ENCODE measurements around the gene AADAT. TPM values are rescaled to one million over a fixed set of nuclear protein-coding genes. Genes with fewer than 3 reads are reported as not detected.

The AADAT gene
- total and polyA plus RNA-seq, 2 of the 4 experiments (the other 2 are of a cell fraction) = 4.7 to 6.9 TPM

DNA sequence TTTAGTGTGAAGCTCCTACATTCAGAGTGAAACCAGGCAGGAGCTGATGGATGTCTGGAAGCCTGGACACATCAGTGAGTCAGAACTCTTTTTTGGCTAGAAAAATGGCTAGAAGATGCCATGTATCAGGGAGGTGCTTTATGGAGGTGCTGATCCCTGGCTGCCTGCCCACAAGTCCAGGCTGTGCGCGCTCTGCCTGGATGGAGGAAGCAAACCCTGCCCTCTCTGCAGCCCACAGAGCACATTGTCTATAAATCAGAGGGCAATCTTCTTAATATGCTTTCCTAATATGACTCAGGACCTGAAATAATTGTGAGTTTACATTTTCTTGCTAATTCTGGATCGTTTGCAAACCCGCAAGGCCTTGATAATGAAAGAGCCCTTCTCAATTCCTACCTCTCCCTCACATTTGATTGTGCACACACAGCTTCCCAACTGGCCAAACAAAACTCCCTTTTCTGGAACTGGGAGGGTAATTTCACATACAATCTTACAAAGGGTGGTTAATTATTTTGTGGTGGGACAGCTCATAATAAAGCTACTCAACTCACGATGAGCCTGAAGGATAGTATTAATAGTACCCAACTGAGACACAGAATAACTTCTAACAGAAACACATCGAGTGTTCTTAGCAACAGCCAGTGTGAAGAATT is 75.3 kb downstream of the AADAT start:
- Histone ChIP-seq H2BK5ac (ENCODE audit: low read depth, low read length, poor library complexity, severe bottlenecking) (no peak overlapping the region), H3K4ac (ENCODE audit: low read depth, low read length) (no peak overlapping the region), H3K27me3 (ENCODE audit: control insufficient read depth, insufficient read depth, low read length) (no peaks in the 10 kb centered on the region), H2AFZ (replicated peaks; ENCODE audit: low read length, poor library complexity) (no peak overlapping the region), H3K27ac (ENCODE audit: insufficient read depth, low read length) (no peak overlapping the region), H3K9ac (ENCODE audit: low read depth, low read length) (no peak overlapping the region), H2BK20ac (ENCODE audit: low read depth, low read length) (no peak overlapping the region), H3K36me3 (ENCODE audit: control insufficient read depth, insufficient read depth, low read length) (no peaks in the 10 kb centered on the region), H3K79me1 (ENCODE audit: low read depth in 1 of 2, low read length in 2 of 2) (no peaks in the 10 kb centered on the region), H3K4me1 (ENCODE audit: control insufficient read depth, insufficient read depth, low read length) (no peaks in the 10 kb centered on the region), H2AK5ac (ENCODE audit: low read depth, low read length) (no peak overlapping the region), H4K8ac (ENCODE audit: low read depth in 2 of 2, low read length in 2 of 2) (no peak overlapping the region), H2AK9ac (replicated peaks; ENCODE audit: low read depth, low read length, poor library complexity) (no peak overlapping the region), H4K91ac (ENCODE audit: insufficient read depth, low read depth, low read length) (no peak overlapping the region), H2BK120ac (ENCODE audit: low read depth, low read length) (no peak overlapping the region), H3K23ac (ENCODE audit: low read depth, low read length) (no peak overlapping the region), H4K20me1 (ENCODE audit: insufficient read depth, low read length) (no peaks in the 10 kb centered on the region), H2BK15ac (ENCODE audit: low read depth, low read length) (no peak overlapping the region), H3K56ac (ENCODE audit: extremely low read depth, insufficient read depth, low read length) (no peak overlapping the region), H3K18ac (ENCODE audit: low read depth, low read length) (no peak overlapping the region), H4K5ac (ENCODE audit: low read depth, low read length) (no peak overlapping the region), H3K4me2 (ENCODE audit: low read depth, low read length) (no peak overlapping the region), H3K9me1 (ENCODE audit: insufficient read depth, low read length) (no peaks in the 10 kb centered on the region), H3K4me3 (ENCODE audit: insufficient read depth, low read depth, low read length) (no peak overlapping the region), H3K14ac (replicated peaks; ENCODE audit: low read depth, low read length) (no peak overlapping the region), H3K9me3 (ENCODE audit: control insufficient read depth, insufficient read depth, low read length) (no peaks in the 10 kb centered on the region)
- in situ Hi-C loops (cut with MboI; ENCODE audit: low sequenced_read_pairs) = no loop called here
- no peak for ATAC-seq (ENCODE audit: low read depth)
- POLR2A ChIA-PET (ENCODE audit: unreplicated experiment) = no interaction called here
- BruUV-seq (replicated peaks) = no TSS peak
- no peak for DNase-seq
- CTCF ChIA-PET = no interaction called here
- WGBS, 2 experiments (ENCODE audit: extremely low coverage in 2 of 2, insufficient read length in 1 of 2) = no CpG with 5 or more reads among the region's 6 CpGs
- intact Hi-C loops (cut with micrococcal nuclease) = no loop called here
- dilution Hi-C loops (cut with HindIII; ENCODE audit: low sequenced_read_pairs, unreplicated experiment) = no loop called here
- no peak for TF ChIP-seq CHD1 (IDR thresholded peaks at IDR 0.05; ENCODE audit: low read depth, low read length)

Measured in IMR-90 (cell line).